ENCODE results near the gene KIR2DL4. TPM values are rescaled to one million over a fixed set of nuclear protein-coding genes. Genes with fewer than 3 reads are reported as not detected.
"Not testable (repeated sequence)": the region's sequence is repeated elsewhere in the genome, so short reads cannot be mapped to it uniquely, and the experiment has no call there.

KIR2DL4 gene
- total RNA-seq, result not detected
- long read RNA-seq, result 0 reads

DNA sequence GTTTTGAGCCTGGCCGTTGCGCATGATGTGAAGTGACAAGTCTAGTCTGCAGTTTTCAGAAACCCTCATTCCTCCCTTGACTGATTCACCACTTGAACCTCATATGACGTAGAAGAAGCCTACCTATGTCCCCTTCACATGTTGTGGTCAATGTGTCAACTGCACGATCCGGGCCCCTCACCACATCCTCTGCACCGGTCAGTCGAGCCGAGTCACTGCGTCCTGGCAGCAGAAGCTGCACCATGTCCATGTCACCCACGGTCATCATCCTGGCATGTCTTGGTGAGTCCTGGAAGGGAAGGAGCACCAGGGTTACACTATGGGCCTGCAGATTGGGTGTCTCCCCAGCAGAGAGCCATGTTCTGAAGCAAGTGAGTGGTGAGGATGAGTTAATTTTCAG is at the start of gene KIR2DL4:
TSS of gene KIR2DL4 (plus strand) at position 201 of the 400 bp plus-strand sequence. CDS start at position 243, 42 bp downstream.
- ATAC-seq, result no peak
- intact Hi-C loops (cut with DNase I), result no loop called here

GRCh38 chr19:54756204-54757110 is 47.0 kb upstream of the KIR2DL4 start:
- intact Hi-C loops (cut with DNase I); DNase-seq; ATAC-seq: not testable (repeated sequence)

More for the DNA sequence above, at the start of gene KIR2DL4:
- no peak for DNase-seq

DNA sequence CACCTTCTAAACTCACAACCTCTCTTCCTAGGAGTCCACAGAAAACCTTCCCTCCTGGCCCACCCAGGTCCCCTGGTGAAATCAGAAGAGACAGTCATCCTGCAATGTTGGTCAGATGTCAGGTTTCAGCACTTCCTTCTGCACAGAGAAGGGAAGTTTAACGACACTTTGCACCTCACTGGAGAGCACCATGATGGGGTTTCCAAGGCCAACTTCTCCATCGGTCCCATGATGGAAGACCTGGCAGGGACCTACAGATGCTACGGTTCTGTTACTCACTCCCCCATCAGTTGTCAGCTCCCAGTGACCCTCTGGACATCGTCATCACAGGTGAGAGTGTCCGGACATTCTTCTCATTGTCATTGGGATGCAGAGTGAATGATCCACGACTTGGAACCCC is 44.8 kb upstream of the KIR2DL4 start:
- ATAC-seq; DNase-seq; intact Hi-C loops (cut with DNase I): not testable (repeated sequence)

DNA sequence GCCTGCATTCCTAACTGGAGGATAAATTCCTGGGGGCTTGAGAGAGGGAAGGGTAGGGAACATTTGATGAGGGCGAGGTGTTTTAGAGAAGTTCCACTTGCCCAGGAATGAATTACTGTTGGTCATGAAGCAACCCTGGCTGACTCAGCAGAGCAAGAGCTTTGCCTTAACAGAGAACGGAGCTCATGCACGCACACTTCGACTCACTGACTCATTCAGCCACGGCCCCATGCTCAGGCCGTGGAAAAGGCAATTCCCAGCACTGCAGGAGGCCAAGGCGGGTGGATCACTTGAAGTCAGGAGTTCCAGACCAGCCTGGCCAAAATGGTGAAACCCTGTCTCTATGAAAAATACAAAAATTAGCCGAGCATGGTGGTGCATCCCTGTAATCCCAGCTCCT is 39.2 kb upstream of the KIR2DL4 start:
- ATAC-seq; DNase-seq; intact Hi-C loops (cut with DNase I): not testable (repeated sequence)

DNA sequence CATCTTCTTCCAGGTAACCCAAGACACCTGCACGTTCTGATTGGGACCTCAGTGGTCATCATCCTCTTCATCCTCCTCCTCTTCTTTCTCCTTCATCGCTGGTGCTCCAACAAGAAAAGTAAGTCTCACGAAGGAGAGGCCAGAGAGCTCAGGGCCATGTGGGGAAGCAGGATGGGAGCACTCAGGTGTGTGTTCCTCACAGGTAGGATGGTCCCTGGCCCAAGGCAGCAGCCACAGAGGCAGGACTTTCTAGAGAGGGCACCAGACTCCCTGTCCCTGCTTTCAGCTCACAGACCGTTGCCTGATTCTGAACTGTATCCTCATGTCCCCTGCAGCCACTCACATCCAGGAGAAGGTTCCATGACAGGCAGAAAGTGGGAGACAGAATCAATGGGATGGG is 36.9 kb upstream of the KIR2DL4 start:
- intact Hi-C loops (cut with DNase I); ATAC-seq; DNase-seq: not testable (repeated sequence)

DNA sequence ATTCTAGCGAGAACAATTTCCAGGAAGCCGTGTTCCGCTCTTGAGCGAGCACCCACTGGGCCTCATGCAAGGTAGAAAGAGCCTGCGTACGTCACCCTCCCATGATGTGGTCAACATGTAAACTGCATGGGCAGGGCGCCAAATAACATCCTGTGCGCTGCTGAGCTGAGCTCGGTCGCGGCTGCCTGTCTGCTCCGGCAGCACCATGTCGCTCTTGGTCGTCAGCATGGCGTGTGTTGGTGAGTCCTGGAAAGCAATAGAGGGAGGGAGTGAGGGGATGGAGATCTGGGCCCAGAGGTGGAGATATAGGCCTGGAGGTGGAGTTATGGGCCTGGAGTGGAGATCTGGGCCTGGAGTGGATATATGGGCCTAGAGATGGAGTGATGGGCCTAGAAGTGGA is 33.8 kb upstream of the KIR2DL4 start, which contains the start of gene KIR2DL1:
TSS of gene KIR2DL1 (plus strand) at position 148 of the 400 bp plus-strand sequence. CDS start at position 206, 58 bp downstream.
- intact Hi-C loops (cut with DNase I); ATAC-seq; DNase-seq: not testable (repeated sequence)

- ATAC-seq; DNase-seq; intact Hi-C loops (cut with DNase I): not testable (repeated sequence)
These were observed 32.9 kb upstream of the KIR2DL4 start for GRCh38 chr19:54770511-54770910.

GRCh38 chr19:54771018-54771960 is 32.1 kb upstream of the KIR2DL4 start:
- ATAC-seq; DNase-seq; intact Hi-C loops (cut with DNase I): not testable (repeated sequence)

- intact Hi-C loops (cut with DNase I); DNase-seq; ATAC-seq: not testable (repeated sequence)
These were observed 30.7 kb upstream of the KIR2DL4 start for GRCh38 chr19:54772666-54773065.

DNA sequence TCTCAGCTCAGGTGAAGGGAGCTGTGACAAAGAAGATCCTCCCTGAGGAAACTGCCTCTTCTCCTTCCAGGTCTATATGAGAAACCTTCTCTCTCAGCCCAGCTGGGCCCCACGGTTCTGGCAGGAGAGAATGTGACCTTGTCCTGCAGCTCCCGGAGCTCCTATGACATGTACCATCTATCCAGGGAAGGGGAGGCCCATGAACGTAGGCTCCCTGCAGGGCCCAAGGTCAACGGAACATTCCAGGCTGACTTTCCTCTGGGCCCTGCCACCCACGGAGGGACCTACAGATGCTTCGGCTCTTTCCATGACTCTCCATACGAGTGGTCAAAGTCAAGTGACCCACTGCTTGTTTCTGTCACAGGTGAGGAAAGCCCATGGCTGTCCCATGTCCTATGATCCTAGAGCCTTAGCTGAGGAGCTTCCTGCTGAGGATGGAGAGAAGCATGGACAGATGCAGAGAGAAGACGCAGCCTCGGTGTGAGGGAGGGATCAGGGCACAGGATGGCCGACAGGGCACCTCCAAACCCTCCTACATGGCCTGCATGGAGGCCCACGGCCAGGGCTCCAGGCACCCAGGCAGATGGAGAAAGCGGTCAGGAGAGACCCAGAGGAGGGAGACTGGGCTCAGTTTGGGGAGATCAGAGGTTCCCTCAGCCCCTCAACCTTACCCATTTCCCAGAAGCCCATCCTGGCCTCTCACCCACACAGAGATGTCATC is 28.2 kb upstream of the KIR2DL4 start:
- intact Hi-C loops (cut with DNase I); DNase-seq; ATAC-seq: not testable (repeated sequence)

DNA sequence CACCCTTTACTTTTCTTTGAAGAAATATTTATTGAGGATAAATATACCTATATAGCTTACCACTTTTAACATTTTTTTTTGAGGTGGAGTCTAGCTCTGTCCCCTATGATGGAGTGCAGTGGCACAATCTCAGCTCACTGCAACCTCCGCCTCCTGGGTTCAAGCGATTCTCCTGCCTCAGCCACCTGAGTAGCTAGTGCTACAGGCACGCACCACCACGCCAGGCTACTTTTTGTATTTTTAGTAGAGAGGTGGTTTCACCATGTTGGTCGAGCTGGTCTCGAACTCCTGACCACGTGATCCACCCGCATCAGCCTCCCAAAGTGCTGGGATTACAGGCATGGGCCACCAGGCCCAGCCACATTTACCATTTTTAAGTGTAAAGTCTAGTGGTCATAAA is 27.6 kb upstream of the KIR2DL4 start:
- DNase-seq; ATAC-seq; intact Hi-C loops (cut with DNase I): not testable (repeated sequence)

- DNase-seq; intact Hi-C loops (cut with DNase I); ATAC-seq: not testable (repeated sequence)
These were observed 25.6 kb upstream of the KIR2DL4 start for GRCh38 chr19:54777851-54778250.

- DNase-seq; intact Hi-C loops (cut with DNase I); ATAC-seq: not testable (repeated sequence)
These were observed 24.5 kb upstream of the KIR2DL4 start for GRCh38 chr19:54778896-54779295.

- DNase-seq; intact Hi-C loops (cut with DNase I); ATAC-seq: not testable (repeated sequence)
These were observed 20.5 kb upstream of the KIR2DL4 start for GRCh38 chr19:54782916-54783315.

DNA sequence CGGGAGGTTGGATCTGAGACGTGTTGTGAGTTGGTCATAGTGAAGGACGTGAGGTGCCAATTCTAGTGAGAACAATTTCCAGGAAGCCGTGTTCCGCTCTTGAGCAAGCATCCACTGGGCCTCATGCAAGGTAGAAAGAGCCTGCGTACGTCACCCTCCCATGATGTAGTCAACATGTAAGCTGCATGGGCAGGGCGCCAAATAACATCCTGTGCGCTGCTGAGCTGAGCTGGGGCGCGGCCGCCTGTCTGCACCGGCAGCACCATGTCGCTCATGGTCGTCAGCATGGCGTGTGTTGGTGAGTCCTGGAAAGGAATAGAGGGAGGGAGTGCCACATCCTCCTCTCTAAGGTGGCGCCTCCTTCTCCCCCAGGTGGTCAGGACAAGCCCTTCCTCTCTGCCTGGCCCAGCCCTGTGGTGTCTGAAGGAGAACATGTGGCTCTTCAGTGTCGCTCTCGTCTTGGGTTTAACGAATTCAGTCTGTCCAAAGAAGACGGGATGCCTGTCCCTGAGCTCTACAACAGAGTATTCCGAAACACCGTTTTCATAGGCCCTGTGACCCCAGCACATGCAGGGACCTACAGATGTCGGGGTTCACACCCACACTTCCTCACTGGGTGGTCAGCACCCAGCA is 17.2 kb upstream of the KIR2DL4 start:
- DNase-seq; ATAC-seq; intact Hi-C loops (cut with DNase I): not testable (repeated sequence)

DNA sequence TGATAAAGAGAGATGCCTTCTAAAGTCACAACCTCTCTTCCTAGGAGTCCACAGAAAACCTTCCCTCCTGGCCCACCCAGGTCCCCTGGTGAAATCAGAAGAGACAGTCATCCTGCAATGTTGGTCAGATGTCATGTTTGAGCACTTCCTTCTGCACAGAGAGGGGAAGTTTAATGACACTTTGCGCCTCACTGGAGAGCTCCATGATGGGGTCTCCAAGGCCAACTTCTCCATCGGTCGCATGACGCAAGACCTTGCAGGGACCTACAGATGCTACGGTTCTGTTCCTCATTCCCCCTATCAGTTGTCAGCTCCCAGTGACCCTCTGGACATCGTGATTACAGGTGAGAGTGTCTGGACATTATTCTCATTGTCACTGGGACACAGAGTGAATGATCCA is 15.3 kb upstream of the KIR2DL4 start:
- intact Hi-C loops (cut with DNase I); ATAC-seq; DNase-seq: not testable (repeated sequence)

- ATAC-seq, result no peak
- no peak for DNase-seq
- intact Hi-C loops (cut with DNase I), result no loop called here
These were observed 12.7 kb upstream of the KIR2DL4 start for GRCh38 chr19:54790711-54791110.

- DNase-seq, result no peak
- ATAC-seq, result no peak
- intact Hi-C loops (cut with DNase I), result no loop called here
These were observed 11.9 kb upstream of the KIR2DL4 start for GRCh38 chr19:54791476-54791875.

Measured in left cardiac atrium (tissue), 4 donors.